Testis (tissue), 3 donors: ENCODE results near the gene CES5A. TPM values are rescaled to one million over a fixed set of nuclear protein-coding genes. Genes with fewer than 3 reads are reported as not detected.
"Not testable (repeated sequence)": the region's sequence is repeated elsewhere in the genome, so short reads cannot be mapped to it uniquely, and the experiment has no call there.

Source experiments
- DNase-seq: peaks from one replicate; pipeline ENCODE4 v3.0.0-alpha.2; 2019
- H3K27ac ChIP-seq, 2 donors: fragments of 200-600 bp; sonication (generic); one replicate each; pipeline ENCODE4 v1.5.1; 2019
- H3K27me3 ChIP-seq: fragments of 200-600 bp; sonication (generic); one replicate; pipeline ENCODE4 v1.5.1; 2019
- H3K36me3 ChIP-seq: fragments of 200-600 bp; sonication (generic); one replicate; pipeline ENCODE4 v1.5.1; 2017; ENCODE audit warnings: low read depth; ENCODE audit errors: missing control alignments
- H3K4me1 ChIP-seq: fragments of 200-600 bp; sonication (generic); one replicate; pipeline ENCODE4 v1.5.1; 2019
- H3K4me3 ChIP-seq, 2 donors: fragments of 200-600 bp; sonication (generic); one replicate each; pipeline ENCODE4 v1.5.1; 2017 to 2019
- H3K9me3 ChIP-seq: fragments of 200-600 bp; sonication (generic); one replicate; pipeline ENCODE4 v1.5.1; 2017
- POLR2A ChIP-seq: fragments of 450-650 bp; IDR thresholded peaks from one replicate; pipeline ENCODE4 v1.6.1; 2017; ENCODE audit warnings: antibody characterized with exemption, mild to moderate bottlenecking, moderate library complexity
- WGBS, 2 donors: methylation state at CpG; one replicate each; pipeline ENCODE4 v1.1.5; 2018; 5-methylcytosine and 5-hydroxymethylcytosine counted together
- intact Hi-C: fragments of 100-400 bp; cut with DNase I; formaldehyde crosslinking; loops from one replicate; pipeline ENCODE4 v1.15.1; 2023; ENCODE audit warnings: low total_unique reads
- polyA plus RNA-seq: library from polyadenylated mRNA; stranded (reverse); fragments of 350-450 nt; fragmentation: Illumina TruSeq; extraction: RNeasy Lipid Tissue Mini Kit (QIAGEN cat#74804); gene quantifications from one replicate; pipeline ENCODE4 v1.2.3, GENCODE V29; 2014; ENCODE audit warnings: low read depth, low replicate concordance; ENCODE audit not compliant: insufficient read depth
- total RNA-seq, 2 donors: library from RNA; depleted of rRNA; stranded (reverse); fragments of >200 nt; gene quantifications; one replicate each; pipeline ENCODE4 v1.2.3, GENCODE V29; 2016
- TF ChIP-seq, protein P1 (sequence below), 3 experiments: fragments of 450-650 bp in 2 of 3; fragments of 200-600 bp in 1 of 3; sonication (generic) in 1 of 3; IDR thresholded peaks; one replicate each; pipeline ENCODE4 v1.5.1; 2016 to 2019; ENCODE audit warnings: antibody characterized with exemption in 3 of 3, mild to moderate bottlenecking in 2 of 3, moderate library complexity in 1 of 3

CES5A gene
- total and polyA plus RNA-seq, 3 donors from 2014 or later, result 0.83 to 1.5 TPM; not detected in 1

DNA sequence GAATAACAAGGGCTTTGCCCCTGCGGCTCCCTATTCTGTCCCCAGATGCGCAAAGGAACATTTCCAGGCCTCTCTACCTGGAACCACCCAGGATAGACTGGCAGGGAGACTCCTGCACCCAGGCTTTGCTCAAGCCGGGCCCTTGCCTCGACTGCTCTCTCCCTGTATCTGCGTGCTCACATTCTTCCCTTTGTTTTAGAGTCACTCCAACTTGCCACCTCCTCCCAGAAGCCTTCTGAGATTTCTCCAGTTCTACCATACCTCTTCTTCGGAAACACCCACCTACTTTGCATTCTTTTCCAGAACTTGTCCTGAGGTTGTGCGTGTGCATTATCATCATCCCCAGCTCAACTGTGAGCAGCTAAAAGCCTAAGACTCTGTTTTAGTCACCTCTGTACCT is 3.0 kb downstream of the CES5A start:
- no peak for DNase-seq
- intact Hi-C loops, result no loop called here
- Histone ChIP-seq H3K27me3 (no peaks in the 10 kb centered on the region), H3K36me3 (no peaks in the 10 kb centered on the region), H3K4me1 (no peaks in the 10 kb centered on the region), H3K4me3 (no peak overlapping the region), H3K27ac (no peak overlapping the region), H3K9me3 (no peaks in the 10 kb centered on the region)
- WGBS, 2 donors, result 89 to 91% methylated on average over 7 of the region's 7 CpGs
- TF ChIP-seq, protein P1, sequence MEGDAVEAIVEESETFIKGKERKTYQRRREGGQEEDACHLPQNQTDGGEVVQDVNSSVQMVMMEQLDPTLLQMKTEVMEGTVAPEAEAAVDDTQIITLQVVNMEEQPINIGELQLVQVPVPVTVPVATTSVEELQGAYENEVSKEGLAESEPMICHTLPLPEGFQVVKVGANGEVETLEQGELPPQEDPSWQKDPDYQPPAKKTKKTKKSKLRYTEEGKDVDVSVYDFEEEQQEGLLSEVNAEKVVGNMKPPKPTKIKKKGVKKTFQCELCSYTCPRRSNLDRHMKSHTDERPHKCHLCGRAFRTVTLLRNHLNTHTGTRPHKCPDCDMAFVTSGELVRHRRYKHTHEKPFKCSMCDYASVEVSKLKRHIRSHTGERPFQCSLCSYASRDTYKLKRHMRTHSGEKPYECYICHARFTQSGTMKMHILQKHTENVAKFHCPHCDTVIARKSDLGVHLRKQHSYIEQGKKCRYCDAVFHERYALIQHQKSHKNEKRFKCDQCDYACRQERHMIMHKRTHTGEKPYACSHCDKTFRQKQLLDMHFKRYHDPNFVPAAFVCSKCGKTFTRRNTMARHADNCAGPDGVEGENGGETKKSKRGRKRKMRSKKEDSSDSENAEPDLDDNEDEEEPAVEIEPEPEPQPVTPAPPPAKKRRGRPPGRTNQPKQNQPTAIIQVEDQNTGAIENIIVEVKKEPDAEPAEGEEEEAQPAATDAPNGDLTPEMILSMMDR (IDR thresholded peaks at IDR 0.05), result no peak
- no peak for TF ChIP-seq POLR2A

DNA sequence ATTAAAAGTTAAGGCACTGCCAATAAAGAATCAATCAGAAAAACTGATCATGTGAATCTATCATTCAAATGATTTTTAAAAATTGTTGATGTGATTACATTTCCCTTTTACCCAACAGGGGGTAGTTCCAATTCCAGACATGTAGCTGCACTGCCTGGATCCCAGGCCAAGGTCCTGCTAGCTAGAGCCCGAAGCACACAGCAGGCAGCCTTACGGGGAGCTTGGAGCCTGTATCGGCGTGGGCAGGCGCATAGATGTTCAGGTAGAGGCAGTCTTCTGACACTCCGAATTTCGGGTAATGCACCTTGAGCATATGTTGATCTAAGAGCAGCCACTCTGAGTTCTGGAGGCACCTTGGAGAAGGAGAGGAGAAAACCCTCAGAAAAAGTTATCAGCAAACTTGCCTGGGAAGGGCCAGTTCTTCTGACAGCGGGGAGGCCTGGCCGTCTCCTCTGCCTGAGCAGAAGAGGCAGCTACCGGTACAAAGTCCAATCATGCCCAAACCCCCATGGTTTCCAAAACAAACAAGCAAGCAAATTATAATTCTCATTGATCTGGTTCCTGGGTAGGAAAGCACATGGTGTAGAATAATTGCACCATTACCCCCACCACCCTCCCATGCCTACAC is 3.6 kb downstream of the CES5A start:
- TF ChIP-seq POLR2A, result no peak
- TF ChIP-seq, protein P1 (IDR thresholded peaks at IDR 0.05), result no peak
- Histone ChIP-seq H3K4me1 (no peaks in the 10 kb centered on the region), H3K4me3 (no peak overlapping the region), H3K27me3 (no peaks in the 10 kb centered on the region), H3K27ac (no peak overlapping the region), H3K36me3 (no peaks in the 10 kb centered on the region), H3K9me3 (no peaks in the 10 kb centered on the region)
- intact Hi-C loops, result no loop called here
- no peak for DNase-seq
- 82 to 89% methylated on average over 10 of the region's 10 CpGs for WGBS, 2 donors

DNA sequence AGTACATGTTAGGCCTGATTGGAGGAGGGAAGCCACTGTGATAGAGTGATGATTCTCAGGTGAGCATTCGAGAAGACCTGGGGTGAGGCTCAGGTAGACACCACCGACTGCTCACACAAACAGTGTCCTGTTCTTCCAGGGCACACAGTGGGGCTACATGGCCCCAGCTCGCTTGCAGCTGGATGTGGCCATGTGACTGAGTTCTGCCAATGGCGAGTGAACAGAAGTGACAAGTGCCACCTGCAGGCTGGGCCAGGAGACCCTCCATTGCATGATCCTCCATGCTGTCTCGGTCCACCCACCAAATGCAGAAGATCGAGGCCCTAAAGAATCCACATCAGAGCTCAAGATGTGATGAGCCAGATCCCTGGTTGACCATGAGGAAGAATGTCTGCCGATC is 6.2 kb downstream of the CES5A start:
- Histone ChIP-seq H3K4me1 (no peaks in the 10 kb centered on the region), H3K9me3 (no peaks in the 10 kb centered on the region), H3K4me3 (no peak overlapping the region), H3K36me3 (no peaks in the 10 kb centered on the region), H3K27me3 (no peaks in the 10 kb centered on the region), H3K27ac (no peak overlapping the region)
- 95 to 96% methylated on average over 6 to 7 of the region's 7 CpGs for WGBS, 2 donors
- intact Hi-C loops, result loop anchor here (10.0 kb wide), 1 partner anchor 946 kb away; no protein-coding TSS in a partner anchor
- no peak for DNase-seq
- TF ChIP-seq, protein P1 (IDR thresholded peaks at IDR 0.05), result no peak
- no peak for TF ChIP-seq POLR2A

DNA sequence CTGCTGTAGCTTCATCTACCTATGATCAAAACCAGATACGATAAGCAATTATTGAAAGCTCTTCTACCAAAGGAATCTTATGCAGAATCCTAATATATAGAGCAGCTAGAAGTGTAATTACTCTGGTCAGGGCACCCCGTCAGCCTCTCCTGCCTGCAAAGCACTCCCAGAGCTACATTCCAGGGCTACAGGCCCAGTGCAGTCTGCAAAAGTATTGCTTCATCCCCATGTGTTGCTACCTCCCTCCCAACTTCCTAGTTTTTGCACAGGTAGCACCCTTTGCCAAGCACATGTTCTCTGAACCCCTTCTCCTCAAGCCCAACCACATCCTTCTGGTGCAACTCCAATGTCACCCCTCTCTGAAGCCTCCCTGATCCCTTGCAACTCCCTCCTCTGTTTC is 7.0 kb downstream of the CES5A start:
- no peaks in the 10 kb centered on the region for H3K27me3 ChIP-seq
- WGBS, 2 donors, result 84 to 91% methylated on average over 2 of the region's 2 CpGs
- TF ChIP-seq, protein P1 (IDR thresholded peaks at IDR 0.05), result no peak
- TF ChIP-seq POLR2A, result no peak
- DNase-seq, result no peak
- no peaks in the 10 kb centered on the region for H3K9me3 ChIP-seq
- H3K36me3 ChIP-seq, result no peaks in the 10 kb centered on the region
- no peaks in the 10 kb centered on the region for H3K4me1 ChIP-seq
- H3K27ac ChIP-seq, result no peak overlapping the region
- intact Hi-C loops, result loop anchor here (10.0 kb wide), 1 partner anchor 947 kb away; no protein-coding TSS in a partner anchor
- H3K4me3 ChIP-seq, result no peak overlapping the region

DNA sequence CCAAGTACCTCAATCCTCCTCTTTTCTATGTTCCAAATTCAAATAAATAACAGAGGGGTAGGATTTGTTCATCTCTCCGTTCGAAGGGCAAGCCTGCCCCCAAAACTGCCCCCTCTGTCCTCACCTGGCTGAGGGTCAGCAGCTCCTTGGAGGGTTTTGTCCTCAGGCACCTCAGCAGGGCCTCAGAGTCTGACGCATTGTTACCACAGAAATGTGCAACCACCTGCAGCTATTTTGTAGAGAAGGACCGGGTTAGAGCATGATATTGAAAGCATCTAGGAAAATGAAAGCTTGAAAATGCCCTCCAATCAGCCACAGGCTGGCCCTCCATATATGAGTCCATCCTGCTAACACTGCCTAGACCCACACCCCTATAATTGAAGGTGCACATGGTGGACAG is 13.9 kb downstream of the CES5A start:
- TF ChIP-seq, protein P1 (IDR thresholded peaks at IDR 0.05), result no peak
- TF ChIP-seq POLR2A, result no peak
- no peak for DNase-seq
- H3K4me1 ChIP-seq, result no peaks in the 10 kb centered on the region
- H3K4me3 ChIP-seq, result no peak overlapping the region
- intact Hi-C loops, result loop anchor here (10.0 kb wide), 1 partner anchor 954 kb away; no protein-coding TSS in a partner anchor
- H3K36me3 ChIP-seq, result no peaks in the 10 kb centered on the region
- no peaks in the 10 kb centered on the region for H3K27me3 ChIP-seq
- no peaks in the 10 kb centered on the region for H3K9me3 ChIP-seq
- 78 to 93% methylated on average over 4 of the region's 4 CpGs for WGBS, 2 donors
- no peak overlapping the region for H3K27ac ChIP-seq

DNA sequence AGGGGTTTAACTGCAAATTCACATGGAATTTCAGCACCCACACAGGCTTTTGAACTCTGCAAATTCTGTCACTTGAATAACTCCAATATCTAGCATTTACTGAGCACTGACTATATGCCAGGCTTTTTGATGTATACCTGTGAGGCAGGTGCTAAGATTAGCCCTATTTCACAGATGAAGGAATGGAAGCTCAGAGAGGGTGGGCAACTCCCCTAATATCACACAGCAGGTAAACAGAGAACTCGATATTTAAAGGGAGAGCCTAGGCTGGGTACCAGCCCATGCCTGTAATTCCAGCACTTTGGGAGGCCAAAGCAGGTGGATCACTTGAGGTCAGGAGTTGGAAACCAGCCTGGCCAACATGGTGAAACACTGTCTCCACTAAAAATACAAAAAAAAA is 17.5 kb downstream of the CES5A start:
- H3K4me3 ChIP-seq, H3K4me1 ChIP-seq, H3K27ac ChIP-seq, H3K36me3 ChIP-seq, intact Hi-C loops, H3K9me3 ChIP-seq, H3K27me3 ChIP-seq, DNase-seq: not testable (repeated sequence)
- 91 to 100% methylated on average over 1 of the region's 1 CpG for WGBS, 2 donors
